ENCODE measurements around the gene PMPCA.

- TF ChIP-seq REST (IDR thresholded peaks at IDR 0.05; ENCODE audit: insufficient replicate concordance, low read depth) (no peak), CTCF (IDR thresholded peaks at IDR 0.05; ENCODE audit: insufficient read depth, low read length) (no peak), SPI1 (IDR thresholded peaks at IDR 0.05; ENCODE audit: borderline replicate concordance, low read depth) (no peak), POLR2AphosphoS5 (IDR thresholded peaks at IDR 0.05; ENCODE audit: low read depth) (no peak), GABPA (IDR thresholded peaks at IDR 0.05; ENCODE audit: low read depth) (no peak)
Measured at GRCh38 chr9:136455043-136456002, 44.9 kb downstream of the PMPCA start.
